Tibial nerve (tissue), 4 donors: ENCODE results near the gene FLYWCH2. TPM values are rescaled to one million over a fixed set of nuclear protein-coding genes. Genes with fewer than 3 reads are reported as not detected.
A peak's percentile ranks its signal among the peaks of the same experiment; 100 is the strongest.

ENCODE experiments used
- DNase-seq, 2 donors: peaks; one replicate each; pipeline ENCODE4 v3.0.0-alpha.2; 2019; ENCODE audit warnings: low spot score in 2 of 2
- H3K27ac ChIP-seq, 4 donors: fragments of 200-600 bp; sonication (generic) in 3 of 4; one replicate each; pipeline ENCODE4 v1.5.1; 2017 to 2019; ENCODE audit warnings: mild to moderate bottlenecking in 1 of 4
- H3K27me3 ChIP-seq, 2 donors: fragments of 200-600 bp; sonication (generic) in 1 of 2; one replicate each; pipeline versions ENCODE4 v1.5.1 to v1.6.0; 2017 to 2019
- H3K36me3 ChIP-seq, 3 donors: fragments of 200-600 bp; sonication (generic); one replicate each; pipeline ENCODE4 v1.5.1; 2018 to 2019
- H3K4me1 ChIP-seq, 4 donors: fragments of 200-600 bp; sonication (generic) in 3 of 4; one replicate each; pipeline ENCODE4 v1.5.1; 2017 to 2019
- H3K4me3 ChIP-seq, 4 donors: fragments of 200-600 bp; sonication (generic) in 3 of 4; one replicate each; pipeline ENCODE4 v1.5.1; 2017 to 2019; ENCODE audit warnings: mild to moderate bottlenecking in 1 of 4, moderate library complexity in 1 of 4
- H3K9me3 ChIP-seq, 4 donors: fragments of 200-600 bp; sonication (generic) in 3 of 4; one replicate each; pipeline ENCODE4 v1.5.1; 2017 to 2019
- EP300 ChIP-seq, 2 donors: sonication (generic); formaldehyde crosslinking; IDR thresholded peaks; one replicate each; pipeline ENCODE4 v1.6.1; 2017; ENCODE audit warnings: antibody characterized with exemption in 2 of 2, mild to moderate bottlenecking in 1 of 2
- POLR2A ChIP-seq, 2 donors: fragments of 450-650 bp; IDR thresholded peaks; one replicate each; pipeline ENCODE4 v1.6.1; 2017; ENCODE audit warnings: antibody characterized with exemption in 2 of 2, mild to moderate bottlenecking in 2 of 2, moderate library complexity in 2 of 2
- WGBS, 2 donors: methylation state at CpG; one replicate each; pipeline ENCODE4 v1.1.5; 2018; 5-methylcytosine and 5-hydroxymethylcytosine counted together
- total RNA-seq, 4 donors: library from RNA; depleted of rRNA; stranded (reverse); fragments of >200 nt; gene quantifications; one replicate each; pipeline ENCODE4 v1.1.0, GENCODE V29; 2016
- TF ChIP-seq, protein P1 (sequence below), 5 experiments: fragments of 200-600 bp in 3 of 5; fragments of 450-650 bp in 2 of 5; sonication (generic) in 3 of 5; IDR thresholded peaks; one replicate each; pipeline ENCODE4 v1.5.1; 2016 to 2019; ENCODE audit warnings: antibody characterized with exemption in 5 of 5, mild to moderate bottlenecking in 3 of 5, moderate library complexity in 2 of 5

The FLYWCH2 gene
- total RNA-seq, 4 donors from 2014 or later = 66.2 to 76.8 (median 72.8) TPM

GRCh38 chr16:2902337-2903130 is 19.5 kb downstream of the FLYWCH2 start:
- DNase-seq = no peak
- peaks cover 0 to 38% (median 0%) of the 10 kb centered on the region in 3 donors for H3K36me3 ChIP-seq
- H3K4me3 ChIP-seq = no peak overlapping the region
- no peak overlapping the region for H3K27ac ChIP-seq
- WGBS, 2 donors = 92 to 94% methylated on average over 9 of the region's 9 CpGs
- peaks cover 0 to 26% (median 5%) of the 10 kb centered on the region in 4 donors for H3K4me1 ChIP-seq
- no peaks in the 10 kb centered on the region for H3K9me3 ChIP-seq
- TF ChIP-seq, protein P1, sequence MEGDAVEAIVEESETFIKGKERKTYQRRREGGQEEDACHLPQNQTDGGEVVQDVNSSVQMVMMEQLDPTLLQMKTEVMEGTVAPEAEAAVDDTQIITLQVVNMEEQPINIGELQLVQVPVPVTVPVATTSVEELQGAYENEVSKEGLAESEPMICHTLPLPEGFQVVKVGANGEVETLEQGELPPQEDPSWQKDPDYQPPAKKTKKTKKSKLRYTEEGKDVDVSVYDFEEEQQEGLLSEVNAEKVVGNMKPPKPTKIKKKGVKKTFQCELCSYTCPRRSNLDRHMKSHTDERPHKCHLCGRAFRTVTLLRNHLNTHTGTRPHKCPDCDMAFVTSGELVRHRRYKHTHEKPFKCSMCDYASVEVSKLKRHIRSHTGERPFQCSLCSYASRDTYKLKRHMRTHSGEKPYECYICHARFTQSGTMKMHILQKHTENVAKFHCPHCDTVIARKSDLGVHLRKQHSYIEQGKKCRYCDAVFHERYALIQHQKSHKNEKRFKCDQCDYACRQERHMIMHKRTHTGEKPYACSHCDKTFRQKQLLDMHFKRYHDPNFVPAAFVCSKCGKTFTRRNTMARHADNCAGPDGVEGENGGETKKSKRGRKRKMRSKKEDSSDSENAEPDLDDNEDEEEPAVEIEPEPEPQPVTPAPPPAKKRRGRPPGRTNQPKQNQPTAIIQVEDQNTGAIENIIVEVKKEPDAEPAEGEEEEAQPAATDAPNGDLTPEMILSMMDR (IDR thresholded peaks at IDR 0.05) = no peak
- TF ChIP-seq EP300 (IDR thresholded peaks at IDR 0.05) = no peak
- no peak for TF ChIP-seq POLR2A (IDR thresholded peaks at IDR 0.05)
- no peaks in the 10 kb centered on the region for H3K27me3 ChIP-seq

GRCh38 chr16:2904100-2904921 is 21.3 kb downstream of the FLYWCH2 start:
- peaks cover 0 to 26% (median 5%) of the 10 kb centered on the region in 4 donors for H3K4me1 ChIP-seq
- peak in 1 of 2 donors; percentile 41 for TF ChIP-seq POLR2A (IDR thresholded peaks at IDR 0.05)
- TF ChIP-seq, protein P1 (IDR thresholded peaks at IDR 0.05) = peak; percentile 93 to 98 (median 93)
- TF ChIP-seq EP300 (IDR thresholded peaks at IDR 0.05) = peak in 1 of 2 donors; percentile 76
- no peaks in the 10 kb centered on the region for H3K27me3 ChIP-seq
- peak overlapping the region; percentile 53 to 89 (median 67) for H3K4me3 ChIP-seq
- no peaks in the 10 kb centered on the region for H3K9me3 ChIP-seq
- H3K27ac ChIP-seq = peak overlapping the region; percentile 70 to 96 (median 90)
- WGBS, 2 donors = 1 to 3% methylated on average over 37 to 52 of the region's 62 CpGs
- peaks cover 0 to 20% (median 0%) of the 10 kb centered on the region in 3 donors for H3K36me3 ChIP-seq
- DNase-seq = peak; percentile 63 to 70

DNA sequence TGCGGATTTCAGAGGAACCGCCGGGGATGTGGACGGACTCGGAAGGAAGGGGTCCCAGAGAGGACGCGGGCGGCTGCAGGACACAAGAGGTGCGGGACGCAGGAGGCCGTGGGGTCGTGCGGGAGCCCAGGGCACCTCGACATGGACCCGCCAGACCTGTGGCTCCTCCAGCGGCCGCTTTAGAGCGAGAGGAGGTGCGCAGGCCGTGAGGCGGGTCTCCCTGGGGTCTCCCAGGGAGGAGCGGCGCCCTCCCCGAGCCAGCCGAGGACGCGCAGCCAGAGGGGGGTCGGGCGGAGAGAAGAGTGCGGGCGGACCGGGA is 21.9 kb downstream of the FLYWCH2 start:
- no peaks in the 10 kb centered on the region for H3K9me3 ChIP-seq
- H3K4me3 ChIP-seq = peak overlapping the region; percentile 53 to 89 (median 67)
- H3K27me3 ChIP-seq = no peaks in the 10 kb centered on the region
- DNase-seq = no peak
- 0 to 1% methylated on average over 16 to 29 of the region's 32 CpGs for WGBS, 2 donors
- peak overlapping the region; percentile 70 to 96 (median 90) for H3K27ac ChIP-seq
- TF ChIP-seq, protein P1 (IDR thresholded peaks at IDR 0.05) = peak in 1 of 5 experiments; percentile 43
- TF ChIP-seq EP300 (IDR thresholded peaks at IDR 0.05) = no peak
- H3K4me1 ChIP-seq = peaks cover 0 to 26% (median 5%) of the 10 kb centered on the region in 4 donors
- peaks cover 0 to 14% (median 0%) of the 10 kb centered on the region in 3 donors for H3K36me3 ChIP-seq

GRCh38 chr16:2905241-2905987 is 22.4 kb downstream of the FLYWCH2 start:
- WGBS, 2 donors = 1 to 2% methylated on average over 32 to 49 of the region's 51 CpGs
- Histone ChIP-seq H3K4me3 (peak overlapping the region; percentile 53 to 89 (median 67)), H3K27ac (peak overlapping the region; percentile 70 to 96 (median 90)), H3K27me3 (no peaks in the 10 kb centered on the region), H3K4me1 (peaks cover 0 to 26% (median 5%) of the 10 kb centered on the region in 4 donors), H3K36me3 (peaks cover 0 to 9% (median 0%) of the 10 kb centered on the region in 3 donors), H3K9me3 (no peaks in the 10 kb centered on the region)
- DNase-seq = peak; percentile 100
- peak in 1 of 2 donors; percentile 99 for TF ChIP-seq EP300 (IDR thresholded peaks at IDR 0.05)
- peak; percentile 92 to 95 for TF ChIP-seq POLR2A (IDR thresholded peaks at IDR 0.05)
- TF ChIP-seq, protein P1 (IDR thresholded peaks at IDR 0.05) = peak in 1 of 5 experiments; percentile 49
